Cardiac muscle cell (in vitro differentiated cells and primary cell): ENCODE results near the gene CCT7. TPM values are rescaled to one million over a fixed set of nuclear protein-coding genes. Genes with fewer than 3 reads are reported as not detected.

Experiments
- DNase-seq, 2 donors: peaks; one replicate each; pipeline versions ENCODE4 v3.0.0 to v3.0.0-alpha.2; 2010 to 2017; ENCODE audit warnings: low read depth in 1 of 2, low spot score in 1 of 2
- H3K27ac ChIP-seq: fragments of 200-600 bp; sonication (generic); 2 replicates; pipeline ENCODE4 v1.5.1; 2016
- H3K27me3 ChIP-seq: fragments of 200-600 bp; sonication (generic); 2 replicates; pipeline ENCODE4 v1.6.0; 2016; ENCODE audit warnings: control low read depth
- H3K36me3 ChIP-seq: fragments of 200-600 bp; sonication (generic); 2 replicates; pipeline ENCODE4 v1.5.1; 2016; ENCODE audit warnings: control low read depth
- H3K4me1 ChIP-seq: fragments of 200-600 bp; sonication (generic); 2 replicates; pipeline ENCODE4 v1.8.1; 2017; ENCODE audit warnings: low read depth, mild to moderate bottlenecking, mixed run types
- H3K4me3 ChIP-seq: fragments of 200-600 bp; sonication (generic); 2 replicates; pipeline ENCODE4 v1.5.1; 2016; ENCODE audit warnings: mild to moderate bottlenecking
- H3K9me3 ChIP-seq: fragments of 200-600 bp; sonication (generic); 2 replicates; pipeline ENCODE4 v1.5.1; 2017; ENCODE audit warnings: low read depth, mild to moderate bottlenecking, control low read depth
- CTCF ChIP-seq: IDR thresholded peaks from 2 replicates; pipeline ENCODE4 v1.5.1; 2012; ENCODE audit warnings: low read depth, mild to moderate bottlenecking, low read length
- polyA plus RNA-seq: library from polyadenylated mRNA; unstranded; fragments of >200 nt; fragmentation: Nextera tagmentation; extraction: Ambion mirVana; gene quantifications from 2 replicates; pipeline ENCODE4 v1.2.1, GENCODE V29; 2016
- total RNA-seq: library from RNA; depleted of rRNA; stranded (reverse); fragments of >200 nt; gene quantifications from 2 replicates; pipeline ENCODE4 v1.2.3, GENCODE V29; 2016

The CCT7 gene
- total and polyA plus RNA-seq, 2 experiments from 2014 or later, result 370 to 384 TPM

GRCh38 chr2:73295751-73296400 lies 61.8 kb downstream of the CCT7 start:
- Histone ChIP-seq H3K27me3 (peaks cover 93% of the 10 kb centered on the region), H3K4me3 (no peak overlapping the region)
- no peak for TF ChIP-seq CTCF

GRCh38 chr2:73297151-73297559 lies 63.0 kb downstream of the CCT7 start:
- H3K4me1 ChIP-seq, result no peaks in the 10 kb centered on the region
- H3K4me3 ChIP-seq, result no peak overlapping the region
- no peak overlapping the region for H3K27ac ChIP-seq
- TF ChIP-seq CTCF, result no peak
- H3K27me3 ChIP-seq, result peaks cover 85% of the 10 kb centered on the region
- no peaks in the 10 kb centered on the region for H3K9me3 ChIP-seq
- DNase-seq, result peak in 1 of 2 donors; percentile 10
- H3K36me3 ChIP-seq, result no peaks in the 10 kb centered on the region

More at GRCh38 chr2:73295751-73296400, 61.8 kb downstream of the CCT7 start:
- Histone ChIP-seq H3K27ac (no peak overlapping the region), H3K36me3 (no peaks in the 10 kb centered on the region), H3K9me3 (no peaks in the 10 kb centered on the region), H3K4me1 (no peaks in the 10 kb centered on the region)
- DNase-seq, result peak in 1 of 2 donors; percentile 46

- DNase-seq, result no peak
- Histone ChIP-seq H3K9me3 (no peaks in the 10 kb centered on the region), H3K4me3 (no peak overlapping the region), H3K27ac (no peak overlapping the region), H3K4me1 (no peaks in the 10 kb centered on the region), H3K36me3 (no peaks in the 10 kb centered on the region), H3K27me3 (peaks cover 84% of the 10 kb centered on the region)
- TF ChIP-seq CTCF, result no peak
These were observed 63.5 kb downstream of the CCT7 start for GRCh38 chr2:73297586-73297985.

- no peak for TF ChIP-seq CTCF
- Histone ChIP-seq H3K4me3 (no peak overlapping the region), H3K27me3 (peaks cover 76% of the 10 kb centered on the region), H3K4me1 (no peaks in the 10 kb centered on the region), H3K36me3 (no peaks in the 10 kb centered on the region), H3K9me3 (no peaks in the 10 kb centered on the region), H3K27ac (no peak overlapping the region)
- no peak for DNase-seq
These were observed 66.8 kb downstream of the CCT7 start for GRCh38 chr2:73300926-73301325.

- DNase-seq, result no peak
- Histone ChIP-seq H3K4me3 (no peak overlapping the region), H3K4me1 (no peaks in the 10 kb centered on the region), H3K27me3 (peaks cover 74% of the 10 kb centered on the region), H3K36me3 (no peaks in the 10 kb centered on the region), H3K9me3 (no peaks in the 10 kb centered on the region), H3K27ac (no peak overlapping the region)
- TF ChIP-seq CTCF, result no peak
These were observed 67.5 kb downstream of the CCT7 start for GRCh38 chr2:73301636-73302035.

Other genes with a start within 250 kb of the CCT7 start
- gene SFXN5, start 162.6 kb upstream of the CCT7 start, total RNA-seq, result 13.5 and 15.6 TPM in 2 replicates
- gene SFXN5, start 162.6 kb upstream of the CCT7 start, polyA plus RNA-seq, result 7.0 and 11.4 TPM in 2 replicates
- 7.2 and 12.1 TPM in 2 replicates for gene RAB11FIP5, start 121.4 kb upstream of the CCT7 start, total RNA-seq
- gene RAB11FIP5, start 121.4 kb upstream of the CCT7 start, polyA plus RNA-seq, result 4.2 and 9.0 TPM in 2 replicates
- gene NOTO, start 31.7 kb upstream of the CCT7 start, total RNA-seq, result not detected in 2 replicates
- gene NOTO, start 31.7 kb upstream of the CCT7 start, polyA plus RNA-seq, result not detected in 2 replicates
- 24.4 and 26.1 TPM in 2 replicates for gene SMYD5, start 20.1 kb upstream of the CCT7 start, total RNA-seq
- gene SMYD5, start 20.1 kb upstream of the CCT7 start, polyA plus RNA-seq, result 26.4 and 27.0 TPM in 2 replicates
- 42.6 and 99.4 TPM in 2 replicates for gene PRADC1, start 1.1 kb upstream of the CCT7 start, total RNA-seq
- 62.8 and 99.8 TPM in 2 replicates for gene PRADC1, start 1.1 kb upstream of the CCT7 start, polyA plus RNA-seq
- gene FBXO41, start 50.2 kb downstream of the CCT7 start, total RNA-seq, result 4.1 and 5.8 TPM in 2 replicates
- gene FBXO41, start 50.2 kb downstream of the CCT7 start, polyA plus RNA-seq, result 1.0 and 1.3 TPM in 2 replicates
- 0.06 TPM in 1 of 2 replicates, not detected in the other for gene EGR4, start 59.2 kb downstream of the CCT7 start, total RNA-seq
- gene EGR4, start 59.2 kb downstream of the CCT7 start, polyA plus RNA-seq, result 0.31 TPM in 1 of 2 replicates, not detected in the other
- gene ALMS1, start 151.5 kb downstream of the CCT7 start, total RNA-seq, result 25.2 and 30.1 TPM in 2 replicates
- 6.8 and 10.6 TPM in 2 replicates for gene ALMS1, start 151.5 kb downstream of the CCT7 start, polyA plus RNA-seq